ENCODE measurements around the gene ACAD10.
"Not testable (repeated sequence)": the region's sequence is repeated elsewhere in the genome, so short reads cannot be mapped to it uniquely, and the experiment has no call there.

GRCh38 chr12:111652530-111652929 lies 33.3 kb upstream of the ACAD10 start:
- not testable (repeated sequence) for TF ChIP-seq CTCF, POLR2A (IDR thresholded peaks at IDR 0.05)

Measured in testis (tissue), 2 donors.